Measurements from ENCODE around the gene CFI. TPM values are rescaled to one million over a fixed set of nuclear protein-coding genes. Genes with fewer than 3 reads are reported as not detected.

The CFI gene
- total and polyA plus RNA-seq, 9 of the 15 experiments (the other 6 are each of a cell fraction or from before 2014, with no cell fraction given), result 0.30 to 8.4 (median 0.95) TPM

DNA sequence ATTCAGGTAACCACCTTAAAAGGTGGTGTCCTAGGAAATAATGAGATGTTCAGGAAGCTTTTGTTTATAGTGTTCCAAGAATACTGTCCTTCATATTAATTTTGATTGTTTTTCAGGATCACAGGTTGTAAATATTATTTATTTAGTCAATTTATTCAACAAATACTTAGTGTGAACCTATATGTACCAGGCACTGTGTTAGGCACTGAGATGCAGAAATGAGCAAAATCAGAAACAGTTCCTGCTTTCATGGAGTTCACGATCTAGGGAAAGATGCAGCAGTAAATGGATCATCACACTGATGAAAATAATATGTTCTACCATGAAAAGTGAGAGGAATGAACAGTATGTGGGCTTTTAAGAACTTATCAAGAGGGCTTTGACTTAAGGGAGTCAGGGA, 53.7 kb downstream of the CFI start:
- Histone ChIP-seq H3K9me1 (ENCODE audit: control insufficient read depth, insufficient read depth, low read length) (no peaks in the 10 kb centered on the region), H3K4me3 (no peak overlapping the region), H3K79me2 (ENCODE audit: control insufficient read depth, insufficient read depth, low read length) (no peaks in the 10 kb centered on the region), H3K9ac (ENCODE audit: insufficient read depth in 1 of 2, low read depth in 2 of 2, low read length in 2 of 2) (no peak overlapping the region), H3K4me2 (ENCODE audit: insufficient read depth, low read length) (no peak overlapping the region), H3K36me3 (ENCODE audit: control insufficient read depth, insufficient read depth, low read length) (no peaks in the 10 kb centered on the region), H3K4me1 (replicated peaks in 1 of 2; ENCODE audit: control insufficient read depth in 2 of 2, insufficient read depth in 2 of 2, low read length in 2 of 2) (peaks cover 3 to 19% of the 10 kb centered on the region in 2 experiments; a peak in 3 of 5 replicates), H3K27me3 (ENCODE audit: control insufficient read depth in 2 of 2, insufficient read depth in 2 of 2, low read length in 2 of 2) (no peaks in the 10 kb centered on the region), H3K27ac (ENCODE audit: extremely low read depth, low read depth, low read length) (no peak overlapping the region), H3K9me3 (replicated peaks; ENCODE audit: control insufficient read depth, insufficient read depth, low read depth, low read length) (no peaks in the 10 kb centered on the region), H4K20me1 (replicated peaks; ENCODE audit: control insufficient read depth, insufficient read depth, low read length) (no peaks in the 10 kb centered on the region), H2AFZ (ENCODE audit: low read depth, low read length) (no peak overlapping the region)
- 67% methylated on average over 1 of the region's 1 CpG for WGBS (ENCODE audit: insufficient coverage, low coverage, missing lambda C conversion rate)
- in situ Hi-C loops (cut with MboI) (no loop called here), intact Hi-C loops (cut with micrococcal nuclease) (no loop called here)
- FAIRE-seq (no peak), DNase-seq (ENCODE audit: extremely low read depth in 1 of 4, low spot score in 3 of 4) (no peak), ATAC-seq (no peak)
- POLR2A ChIA-PET, result interaction anchor here (1.5 kb wide), 1 partner anchor 17 kb away, joined by 3 read pairs; no protein-coding TSS in a partner anchor
- TF ChIP-seq, protein P1, sequence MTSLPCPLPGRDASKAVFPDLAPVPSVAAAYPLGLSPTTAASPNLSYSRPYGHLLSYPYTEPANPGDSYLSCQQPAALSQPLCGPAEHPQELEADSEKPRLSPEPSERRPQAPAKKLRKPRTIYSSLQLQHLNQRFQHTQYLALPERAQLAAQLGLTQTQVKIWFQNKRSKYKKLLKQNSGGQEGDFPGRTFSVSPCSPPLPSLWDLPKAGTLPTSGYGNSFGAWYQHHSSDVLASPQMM (CRISPR knock-in tag; IDR thresholded peaks at IDR 0.05), result no peak
- peak; percentile 92 for TF ChIP-seq RBM25 (IDR thresholded peaks at IDR 0.05; ENCODE audit: low read depth, low read length, severe bottlenecking)
- CTCF ChIA-PET (ENCODE audit: low intra/inter-chr PET ratio), result no interaction called here
- no TSS peak for BruUV-seq (replicated peaks)

DNA sequence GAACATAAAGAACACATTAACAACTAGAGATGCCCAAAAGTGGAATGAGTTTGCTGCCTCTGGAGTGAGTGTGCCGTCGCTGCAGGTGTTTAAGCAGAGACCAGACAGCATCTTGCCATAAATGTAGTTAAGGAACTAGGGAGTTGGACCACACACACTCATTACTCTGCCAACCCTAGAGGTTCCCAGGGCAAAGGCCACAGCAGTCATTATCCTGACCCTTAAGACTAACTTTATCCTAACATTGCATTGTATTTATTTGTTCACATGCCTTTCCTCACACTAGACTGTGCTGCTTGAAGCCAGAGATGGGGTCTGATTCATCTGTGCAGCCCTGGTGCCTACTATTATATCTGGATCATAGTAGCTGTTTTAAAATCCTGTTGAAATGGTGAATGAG, 55.1 kb downstream of the CFI start:
- ATAC-seq, result peak; percentile 34
- no peak for DNase-seq (ENCODE audit: extremely low read depth in 1 of 4, low spot score in 3 of 4)
- TF ChIP-seq, protein P2, sequence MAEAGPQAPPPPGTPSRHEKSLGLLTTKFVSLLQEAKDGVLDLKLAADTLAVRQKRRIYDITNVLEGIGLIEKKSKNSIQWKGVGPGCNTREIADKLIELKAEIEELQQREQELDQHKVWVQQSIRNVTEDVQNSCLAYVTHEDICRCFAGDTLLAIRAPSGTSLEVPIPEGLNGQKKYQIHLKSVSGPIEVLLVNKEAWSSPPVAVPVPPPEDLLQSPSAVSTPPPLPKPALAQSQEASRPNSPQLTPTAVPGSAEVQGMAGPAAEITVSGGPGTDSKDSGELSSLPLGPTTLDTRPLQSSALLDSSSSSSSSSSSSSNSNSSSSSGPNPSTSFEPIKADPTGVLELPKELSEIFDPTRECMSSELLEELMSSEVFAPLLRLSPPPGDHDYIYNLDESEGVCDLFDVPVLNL (CRISPR knock-in tag; IDR thresholded peaks at IDR 0.05; ENCODE audit: low read depth), result no peak
- TF ChIP-seq ZNF384 (IDR thresholded peaks at IDR 0.05; ENCODE audit: low read depth, low read length) (no peak), TAF9B (IDR thresholded peaks at IDR 0.05; ENCODE audit: partially characterized antibody) (no peak), KLF1 (tag; IDR thresholded peaks at IDR 0.05) (no peak), NCOA4 (IDR thresholded peaks at IDR 0.05; ENCODE audit: partially characterized antibody) (no peak), CBX1 (IDR thresholded peaks at IDR 0.05; ENCODE audit: low read depth) (no peak), SREBF2 (CRISPR knock-in tag; IDR thresholded peaks at IDR 0.05) (no peak), PCBP2 (IDR thresholded peaks at IDR 0.05; ENCODE audit: low read depth, low read length, poor library complexity, severe bottlenecking) (no peak)
- H3K9ac ChIP-seq (ENCODE audit: insufficient read depth in 1 of 2, low read depth in 2 of 2, low read length in 2 of 2), result no peak overlapping the region
- H3K4me2 ChIP-seq (ENCODE audit: insufficient read depth, low read length), result no peak overlapping the region
- no peak for FAIRE-seq
- intact Hi-C loops (cut with micrococcal nuclease), result no loop called here
- H2AFZ ChIP-seq (ENCODE audit: low read depth, low read length), result no peak overlapping the region
- WGBS (ENCODE audit: insufficient coverage, low coverage, missing lambda C conversion rate), result 62% methylated on average over 2 of the region's 2 CpGs
- H3K4me3 ChIP-seq, result no peak overlapping the region
- no TSS peak for BruUV-seq (replicated peaks)
- POLR2A ChIA-PET, result interaction anchor here (0.9 to 1.5 kb wide), 2 partner anchors 13 to 16 kb away, joined by 3 read pairs; no protein-coding TSS in a partner anchor
- no peaks in the 10 kb centered on the region for H3K27me3 ChIP-seq (ENCODE audit: control insufficient read depth in 2 of 2, insufficient read depth in 2 of 2, low read length in 2 of 2)
- in situ Hi-C loops (cut with MboI), result no loop called here
- H3K4me1 ChIP-seq (replicated peaks in 1 of 2; ENCODE audit: control insufficient read depth in 2 of 2, insufficient read depth in 2 of 2, low read length in 2 of 2), result peaks cover 3 to 19% of the 10 kb centered on the region in 2 experiments; a peak in 3 of 5 replicates
- no peaks in the 10 kb centered on the region for H3K9me1 ChIP-seq (ENCODE audit: control insufficient read depth, insufficient read depth, low read length)
- H3K36me3 ChIP-seq (ENCODE audit: control insufficient read depth, insufficient read depth, low read length), result no peaks in the 10 kb centered on the region
- no peaks in the 10 kb centered on the region for H3K79me2 ChIP-seq (ENCODE audit: control insufficient read depth, insufficient read depth, low read length)
- CTCF ChIA-PET (ENCODE audit: low intra/inter-chr PET ratio), result no interaction called here
- H3K27ac ChIP-seq (ENCODE audit: extremely low read depth, low read depth, low read length), result no peak overlapping the region
- no peaks in the 10 kb centered on the region for H4K20me1 ChIP-seq (replicated peaks; ENCODE audit: control insufficient read depth, insufficient read depth, low read length)
- no peaks in the 10 kb centered on the region for H3K9me3 ChIP-seq (replicated peaks; ENCODE audit: control insufficient read depth, insufficient read depth, low read depth, low read length)

Measured in K562 (cell line).